Stimulated activated CD4-positive, alpha-beta T cell treated with anti-CD3 and anti-CD28 coated beads, Interleukin-15, amount 100 ng/mL, for 1 hour (primary cell): ENCODE measurements around the gene ZNF496.
"Not testable (repeated sequence)": the region's sequence is repeated elsewhere in the genome, so short reads cannot be mapped to it uniquely, and the experiment has no call there.

Source experiments
- DNase-seq, 2 donors: peaks; one replicate each; pipeline ENCODE4 v3.0.0-alpha.2; 2020; ENCODE audit warnings: low read depth in 1 of 2, low spot score in 1 of 2

ZNF496 gene

GRCh38 chr1:247359559-247359958, 27.9 kb upstream of the ZNF496 start:
- DNase-seq, result no peak

GRCh38 chr1:247358920-247359319, 27.3 kb upstream of the ZNF496 start:
- DNase-seq, result no peak

GRCh38 chr1:247357781-247358211, 26.1 kb upstream of the ZNF496 start:
- no peak for DNase-seq

GRCh38 chr1:247357052-247357780, 25.5 kb upstream of the ZNF496 start:
- DNase-seq, result no peak

GRCh38 chr1:247355160-247355559, 23.5 kb upstream of the ZNF496 start:
- not testable (repeated sequence) for DNase-seq

GRCh38 chr1:247352175-247352574, 20.5 kb upstream of the ZNF496 start:
- no peak for DNase-seq

- DNase-seq, result no peak
These were observed 18.9 kb upstream of the ZNF496 start for GRCh38 chr1:247350587-247350986.

- no peak for DNase-seq
These were observed 16.0 kb upstream of the ZNF496 start for GRCh38 chr1:247347477-247348222.

- DNase-seq, result no peak
These were observed 14.2 kb upstream of the ZNF496 start for GRCh38 chr1:247345881-247346280.

GRCh38 chr1:247343801-247344200, 12.1 kb upstream of the ZNF496 start:
- DNase-seq, result no peak

GRCh38 chr1:247338723-247339275, 7.1 kb upstream of the ZNF496 start:
- DNase-seq, result no peak

GRCh38 chr1:247337961-247338360, 6.3 kb upstream of the ZNF496 start:
- no peak for DNase-seq

- no peak for DNase-seq
These were observed 5.6 kb upstream of the ZNF496 start for GRCh38 chr1:247337250-247337746.

- no peak for DNase-seq
These were observed 4.7 kb upstream of the ZNF496 start for GRCh38 chr1:247336390-247336789.

GRCh38 chr1:247335882-247336281, 4.2 kb upstream of the ZNF496 start:
- no peak for DNase-seq

GRCh38 chr1:247334378-247335133, 2.9 kb upstream of the ZNF496 start:
- no peak for DNase-seq

- DNase-seq, result no peak
These were observed 1.1 kb upstream of the ZNF496 start for GRCh38 chr1:247332623-247333361.

GRCh38 chr1:247332215-247332622, 552 bp upstream of the ZNF496 start:
- peak; percentile 4 to 37 for DNase-seq

GRCh38 chr1:247331172-247331524, 519 bp downstream of the ZNF496 start:
- DNase-seq, result peak; percentile 32 to 62

GRCh38 chr1:247330548-247331171, 1.0 kb downstream of the ZNF496 start:
- no peak for DNase-seq
